DMS 273 treated with DMSO at 0.1 percent for 48 hours (cell line): ENCODE results near the gene OLFM2.
"Not testable (repeated sequence)": the region's sequence is repeated elsewhere in the genome, so short reads cannot be mapped to it uniquely, and the experiment has no call there.

ENCODE experiments used
- DNase-seq: peaks from one replicate; lab custom pipeline; 2025; lab: John Stamatoyannopoulos, UW

Gene OLFM2

GRCh38 chr19:9936326-9937000 is at the start of gene OLFM2:
TSS of gene OLFM2 (minus strand) at chr19:9936515. CDS start at chr19:9936366, 149 bp downstream.
- DNase-seq: no peak

- DNase-seq: no peak
Observed at GRCh38 chr19:9981406-9982260, 45.3 kb upstream of the OLFM2 start.

- no peak for DNase-seq
Observed at GRCh38 chr19:9972103-9972502, 35.8 kb upstream of the OLFM2 start.

GRCh38 chr19:9971166-9971897 is 35.0 kb upstream of the OLFM2 start:
- no peak for DNase-seq

GRCh38 chr19:9970481-9970880 is 34.2 kb upstream of the OLFM2 start:
- no peak for DNase-seq

GRCh38 chr19:9969688-9969975 is 33.3 kb upstream of the OLFM2 start:
- DNase-seq: no peak

GRCh38 chr19:9968820-9969687 is 32.7 kb upstream of the OLFM2 start:
- no peak for DNase-seq

- DNase-seq: no peak
Observed at GRCh38 chr19:9967326-9967725, 31.0 kb upstream of the OLFM2 start.

GRCh38 chr19:9966448-9966847 is 30.1 kb upstream of the OLFM2 start:
- DNase-seq: no peak

GRCh38 chr19:9966024-9966423 is 29.7 kb upstream of the OLFM2 start:
- DNase-seq: no peak

- no peak for DNase-seq
Observed at GRCh38 chr19:9962623-9963290, 26.4 kb upstream of the OLFM2 start.

GRCh38 chr19:9961103-9961502 is 24.8 kb upstream of the OLFM2 start:
- no peak for DNase-seq

GRCh38 chr19:9958379-9958821 is 22.1 kb upstream of the OLFM2 start:
- no peak for DNase-seq

GRCh38 chr19:9956956-9957355 is 20.6 kb upstream of the OLFM2 start:
- DNase-seq: no peak

GRCh38 chr19:9953802-9954542 is 17.7 kb upstream of the OLFM2 start:
- DNase-seq: no peak

GRCh38 chr19:9952276-9952675 is 16.0 kb upstream of the OLFM2 start:
- no peak for DNase-seq

GRCh38 chr19:9947441-9947840 is 11.1 kb upstream of the OLFM2 start:
- DNase-seq: no peak

- not testable (repeated sequence) for DNase-seq
Observed at GRCh38 chr19:9946528-9947125, 10.3 kb upstream of the OLFM2 start.

GRCh38 chr19:9945319-9945966 is 9.1 kb upstream of the OLFM2 start:
- DNase-seq: no peak

- DNase-seq: no peak
Observed at GRCh38 chr19:9943744-9944143, 7.4 kb upstream of the OLFM2 start.
